ENCODE measurements around the gene BCL3. TPM values are rescaled to one million over a fixed set of nuclear protein-coding genes. Genes with fewer than 3 reads are reported as not detected.

Gene BCL3
- total and polyA plus RNA-seq, 2 of the 13 experiments (the other 11 are each of a cell fraction or from before 2014, with no cell fraction given), result 2.3 to 4.0 TPM

GRCh38 chr19:44807652-44808462 lies 59.3 kb downstream of the BCL3 start (continued):
- TF ChIP-seq THAP9 (CRISPR knock-in tag; IDR thresholded peaks at IDR 0.05; ENCODE audit: borderline replicate concordance), result no peak
- no peak for TF ChIP-seq ZBTB43 (CRISPR knock-in tag; conservative IDR thresholded peaks at IDR 0.05)
- no peak for TF ChIP-seq ZBTB1 (CRISPR knock-in tag; IDR thresholded peaks at IDR 0.05; ENCODE audit: borderline replicate concordance)
- no peak for TF ChIP-seq ZNF34 (CRISPR knock-in tag; IDR thresholded peaks at IDR 0.05; ENCODE audit: borderline replicate concordance)
- no peak for TF ChIP-seq RFX5 (IDR thresholded peaks at IDR 0.05; ENCODE audit: low read depth, low read length)
- TF ChIP-seq ZFP37 (CRISPR knock-in tag; IDR thresholded peaks at IDR 0.05; ENCODE audit: borderline replicate concordance), result no peak
- no peak for TF ChIP-seq TAF1 (CRISPR knock-in tag; IDR thresholded peaks at IDR 0.05)
- TF ChIP-seq ZNF550 (CRISPR knock-in tag; IDR thresholded peaks at IDR 0.05; ENCODE audit: borderline replicate concordance), result no peak
- no peak for TF ChIP-seq ZZZ3 (CRISPR knock-in tag; IDR thresholded peaks at IDR 0.05; ENCODE audit: borderline replicate concordance)
- TF ChIP-seq HES4 (CRISPR knock-in tag; IDR thresholded peaks at IDR 0.05; ENCODE audit: borderline replicate concordance), result no peak
- 0 out of 2 replicates have a peak, but pooled peaks have one; percentile 33 for TF ChIP-seq ZBTB2 (CRISPR knock-in tag; IDR thresholded peaks at IDR 0.05; ENCODE audit: low read depth)
- no peak for TF ChIP-seq ZBTB40 (IDR thresholded peaks at IDR 0.05)
- 0 out of 2 replicates have a peak, but pooled peaks have one; percentile 40 for TF ChIP-seq ZBTB40 (CRISPR knock-in tag; IDR thresholded peaks at IDR 0.05)
- TF ChIP-seq ZNF30 (CRISPR knock-in tag; IDR thresholded peaks at IDR 0.05), result no peak
